HepG2 (cell line): ENCODE data around the gene MMP25. TPM values are rescaled to one million over a fixed set of nuclear protein-coding genes. Genes with fewer than 3 reads are reported as not detected.
A peak's percentile ranks its signal among the peaks of the same experiment; 100 is the strongest.

Experiments
- ATAC-seq: fragments of 200-7000 bp; cut with Tn5 transposase; 3 replicates; pipeline ENCODE4 v1.9.1; 2020; ENCODE audit warnings: mild to moderate bottlenecking, moderate library complexity
- BruUV-seq: library from RNA; stranded (reverse); fragments of 400-500 nt; replicated peaks from 2 replicates; lab custom pipeline; 2021; lab: Mats Ljungman, UMichigan
- CTCF ChIA-PET: fragments of 300-600 bp; formaldehyde crosslinking; extraction: SDS; loops from one replicate; lab custom pipeline; 2021; ENCODE audit warnings: low total read pairs, inconsistent platforms, low intra/inter-chr PET ratio; lab: Yijun Ruan, JAX
- POLR2A ChIA-PET: fragments of 350-600 bp; sonication (Branson Sonifier 250); formaldehyde crosslinking; loops from one replicate; lab custom pipeline; 2020; ENCODE audit warnings: antibody characterized with exemption, inconsistent platforms; lab: Yijun Ruan, JAX
- DNase-seq: peaks from one replicate; pipeline ENCODE4 v3.0.0-alpha.2; 2015; ENCODE audit warnings: low spot score
- FAIRE-seq: peaks from 3 replicates; lab custom pipeline; 2011; peaks lifted over from hg19 to GRCh38; lab: Jason Lieb, UNC
- H2AFZ ChIP-seq: one replicate; pipeline ENCODE4 v1.6.1; 2011; ENCODE audit warnings: low read length, inconsistent platforms
- H3K27ac ChIP-seq: fragments of 300-600 bp; 3 replicates; pipeline ENCODE4 v1.8.0; 2011; ENCODE audit warnings: mixed run types, mild to moderate bottlenecking, mixed read lengths, low read length, inconsistent platforms; ENCODE audit not compliant: insufficient read depth; ENCODE audit errors: extremely low read length
- H3K27me3 ChIP-seq, 2 experiments: fragments of 200-600 bp in 1 of 2; 2 replicates in 1 of 2; 3 replicates in 1 of 2; pipeline versions ENCODE4 v1.6.0 to v1.8.0; 2011; ENCODE audit warnings: low read length in 2 of 2, mild to moderate bottlenecking in 2 of 2, moderate library complexity in 2 of 2, inconsistent platforms in 1 of 2; ENCODE audit not compliant: insufficient read depth in 2 of 2, control insufficient read depth in 1 of 2
- H3K36me3 ChIP-seq, 2 experiments: fragments of 200-600 bp in 1 of 2; replicated peaks in 1 of 2; 2 replicates in 1 of 2; 3 replicates in 1 of 2; pipeline versions ENCODE4 v1.5.1 to v1.8.0; 2011; ENCODE audit warnings: low read length in 2 of 2, inconsistent platforms in 1 of 2; ENCODE audit not compliant: insufficient read depth in 2 of 2, control insufficient read depth in 1 of 2
- H3K4me1 ChIP-seq: 2 replicates; pipeline ENCODE4 v1.5.1; 2012; ENCODE audit warnings: low read length, inconsistent platforms; ENCODE audit not compliant: insufficient read depth
- H3K4me2 ChIP-seq: 2 replicates; pipeline ENCODE4 v1.6.0; 2011; ENCODE audit warnings: low read depth, low read length, inconsistent platforms
- H3K4me3 ChIP-seq, 3 experiments: fragments of 200-600 bp in 1 of 3; sonication (generic), shearing (Covaris generic) in 1 of 3; replicated peaks in 1 of 3; 2 replicates each; pipeline ENCODE4 v1.5.1; 2011 to 2016; ENCODE audit warnings: low read length in 3 of 3, inconsistent platforms in 2 of 3, low read depth in 2 of 3, mild to moderate bottlenecking in 2 of 3, control low read depth in 1 of 3, mixed read lengths in 1 of 3; ENCODE audit not compliant: insufficient read depth in 1 of 3
- H3K79me2 ChIP-seq: one replicate; pipeline ENCODE4 v1.6.1; 2011; ENCODE audit warnings: low read length, inconsistent platforms; ENCODE audit not compliant: insufficient read depth
- H3K9ac ChIP-seq: 2 replicates; pipeline ENCODE4 v1.6.0; 2011; ENCODE audit warnings: mild to moderate bottlenecking, low read depth, low read length, inconsistent platforms; ENCODE audit not compliant: insufficient read depth
- H3K9me3 ChIP-seq: 2 replicates; pipeline ENCODE4 v1.5.1; 2012; ENCODE audit warnings: mild to moderate bottlenecking, low read length
- H4K20me1 ChIP-seq: 2 replicates; pipeline ENCODE4 v1.6.0; 2011; ENCODE audit warnings: inconsistent platforms, mild to moderate bottlenecking, low read length, moderate library complexity; ENCODE audit not compliant: insufficient read depth
- DRAP1 ChIP-seq: IDR thresholded peaks from 2 replicates; pipeline ENCODE4 v1.6.1; 2016; ENCODE audit warnings: missing genetic modification reagents, missing compliant biosample characterization
- RBFOX2 ChIP-seq: fragments of 200-400 bp; formaldehyde crosslinking; IDR thresholded peaks from 2 replicates; pipeline ENCODE4 v1.6.1; 2017; ENCODE audit warnings: low read depth, mild to moderate bottlenecking, low read length
- ZBTB1 ChIP-seq: sonication (generic); formaldehyde crosslinking; IDR thresholded peaks from 2 replicates; pipeline ENCODE4 v1.4.0; 2020; ENCODE audit warnings: missing genetic modification reagents, borderline replicate concordance
- ZHX1 ChIP-seq: sonication (generic); formaldehyde crosslinking; IDR thresholded peaks from 2 replicates; pipeline ENCODE4 v1.8.1; 2022; ENCODE audit warnings: low read depth, mild to moderate bottlenecking, missing genetic modification reagents
- ZKSCAN1 ChIP-seq: fragments of 150-350 bp; IDR thresholded peaks from 2 replicates; pipeline ENCODE4 v1.6.1; 2014; ENCODE audit warnings: low read length
- WGBS: methylation state at CpG from one replicate; pipeline ENCODE4 v1.1.6; 2017; ENCODE audit warnings: low lambda C conversion rate; 5-methylcytosine and 5-hydroxymethylcytosine counted together
- in situ Hi-C: cut with HindIII; loops from 2 replicates; pipeline ENCODE4 v1.10.0; 2017; ENCODE audit warnings: low pct_unique_long_range_greater_than_20kb; ENCODE audit not compliant: extremely low pct_ligation_motif_present
- intact Hi-C: fragments of 100-400 bp; cut with micrococcal nuclease; formaldehyde crosslinking; loops from one replicate; pipeline ENCODE4 v1.10.0; 2022; ENCODE audit not compliant: unreplicated experiment
- polyA plus RNA-seq, 8 experiments: library from polyadenylated mRNA; depleted of rRNA in 3 of 8; stranded (reverse) in 7 of 8; unstranded in 1 of 8; fragments of >200 nt; fragmentation: Illumina TruSeq in 4 of 8; extraction: Trizol in 4 of 8; gene quantifications; 2 replicates each; pipeline versions ENCODE4 v1.2.1 to v1.2.3, GENCODE V29; 2011 to 2016; ENCODE audit warnings: low read depth in 4 of 8, missing spikeins in 1 of 8, mixed read lengths in 1 of 8; ENCODE audit not compliant: insufficient read depth in 1 of 8
- total RNA-seq, 5 experiments: library from RNA; depleted of rRNA; stranded (reverse); fragments of >200 nt; fragmentation: Illumina TruSeq; extraction: Trizol; gene quantifications; 2 replicates each; pipeline ENCODE4 v1.2.3, GENCODE V29; 2016; ENCODE audit warnings: low read depth in 1 of 5

MMP25 gene
- total and polyA plus RNA-seq, 2 of the 13 experiments (the other 11 are each of a cell fraction or from before 2014, with no cell fraction given), result 0.04 to 0.08 TPM

- Histone ChIP-seq H3K27ac (no peak overlapping the region), H3K4me1 (peaks cover 45% of the 10 kb centered on the region), H3K9me3 (no peaks in the 10 kb centered on the region), H3K36me3 (no peaks in the 10 kb centered on the region), H3K9ac (no peak overlapping the region), H3K4me2 (no peak overlapping the region), H2AFZ (no peak overlapping the region), H3K79me2 (no peaks in the 10 kb centered on the region), H3K27me3 (peaks cover 0 to 11% of the 10 kb centered on the region in 2 experiments; a peak in 2 of 5 replicates), H4K20me1 (no peaks in the 10 kb centered on the region), H3K4me3 (no peak overlapping the region)
- DNase-seq (no peak), FAIRE-seq (no peak), ATAC-seq (no peak)
- intact Hi-C loops, result no loop called here
- CTCF ChIA-PET, result interaction anchor here (2.3 kb wide), 1 partner anchor 30 kb away, joined by 7 read pairs; no protein-coding TSS in a partner anchor
- no TSS peak for BruUV-seq
- POLR2A ChIA-PET, result interaction anchor here (0.6 to 2.8 kb wide), 3 partner anchors 10 to 1480 kb away, joined by 4 to 17 read pairs (median 4); partner anchors contain the start of gene ZSCAN10
- in situ Hi-C loops, result no loop called here
- TF ChIP-seq RBFOX2, result peak; percentile 28; the same call in 1 of the 2 replicates
- TF ChIP-seq ZBTB1 (CRISPR knock-in tag), result no peak
- no peak for TF ChIP-seq DRAP1 (CRISPR knock-in tag)
- TF ChIP-seq ZHX1 (CRISPR knock-in tag), result 0 out of 2 replicates have a peak, but pooled peaks have one; percentile 0
- TF ChIP-seq ZKSCAN1, result peak; percentile 70
- 97% methylated on average over 37 of the region's 71 CpGs for WGBS
These were observed 42.8 kb downstream of the MMP25 start for GRCh38 chr16:3088925-3089716.
